HS-5 (cell line): ENCODE results near the gene PKD2.
"Not testable (repeated sequence)": the region's sequence is repeated elsewhere in the genome, so short reads cannot be mapped to it uniquely, and the experiment has no call there.

Experiments used
- DNase-seq: peaks from one replicate; pipeline ENCODE4 v3.0.0-alpha.2; 2012; ENCODE audit warnings: low read depth

PKD2 gene

GRCh38 chr4:88115587-88115986, 108.2 kb downstream of the PKD2 start:
- DNase-seq = no peak

GRCh38 chr4:88119943-88120342, 112.5 kb downstream of the PKD2 start:
- DNase-seq = no peak

GRCh38 chr4:88122260-88122659, 114.8 kb downstream of the PKD2 start:
- not testable (repeated sequence) for DNase-seq
